MM.1S (cell line): ENCODE data around the gene C16orf95.

Source experiments
- DNase-seq: peaks from one replicate; pipeline ENCODE4 v3.0.0-alpha.2; 2015
- H2AFZ ChIP-seq: fragments of 300-600 bp; sonication (generic); 2 replicates; pipeline ENCODE4 v1.6.0; 2016; ENCODE audit warnings: antibody characterized with exemption, low read length
- H3F3A ChIP-seq: fragments of 300-600 bp; sonication (generic); 2 replicates; pipeline ENCODE4 v1.6.1; 2016; ENCODE audit warnings: mild to moderate bottlenecking, antibody characterized with exemption, low read length, moderate library complexity, mixed read lengths; ENCODE audit not compliant: insufficient read depth
- H3K27ac ChIP-seq: fragments of 300-600 bp; sonication (generic); 2 replicates; pipeline ENCODE4 v1.5.1; 2016; ENCODE audit warnings: mild to moderate bottlenecking, low read length
- H3K27me3 ChIP-seq: fragments of 300-600 bp; sonication (generic); replicated peaks from 2 replicates; pipeline ENCODE4 v1.6.0; 2016; ENCODE audit warnings: low read length; ENCODE audit not compliant: insufficient read depth
- H3K36me3 ChIP-seq: fragments of 300-600 bp; sonication (generic); replicated peaks from 2 replicates; pipeline ENCODE4 v1.6.1; 2016; ENCODE audit warnings: mild to moderate bottlenecking, low read length, mixed read lengths; ENCODE audit not compliant: insufficient read depth
- H3K4me1 ChIP-seq: fragments of 300-600 bp; sonication (generic); 2 replicates; pipeline ENCODE4 v1.6.1; 2016; ENCODE audit warnings: low read length, mixed read lengths
- H3K4me2 ChIP-seq: fragments of 300-600 bp; sonication (generic); 2 replicates; pipeline ENCODE4 v1.6.0; 2016; ENCODE audit warnings: low read depth, low read length
- H3K4me3 ChIP-seq: fragments of 300-600 bp; sonication (generic); 2 replicates; pipeline ENCODE4 v1.5.1; 2016; ENCODE audit warnings: low read length, mixed read lengths
- H3K79me2 ChIP-seq: fragments of 300-600 bp; sonication (generic); 2 replicates; pipeline ENCODE4 v1.6.1; 2016; ENCODE audit warnings: mixed run types, low read length, mixed read lengths
- H3K9ac ChIP-seq: fragments of 300-600 bp; sonication (generic); 2 replicates; pipeline ENCODE4 v1.6.1; 2016; ENCODE audit warnings: low read length, mixed read lengths
- H3K9me2 ChIP-seq: fragments of 300-600 bp; sonication (generic); replicated peaks from 2 replicates; pipeline ENCODE4 v1.6.1; 2016; ENCODE audit warnings: mild to moderate bottlenecking, low read length, mixed read lengths; ENCODE audit not compliant: insufficient read depth
- H3K9me3 ChIP-seq: fragments of 300-600 bp; sonication (generic); replicated peaks from 2 replicates; pipeline ENCODE4 v1.6.1; 2016; ENCODE audit warnings: mild to moderate bottlenecking, low read length, mixed read lengths; ENCODE audit not compliant: insufficient read depth
- H4K20me1 ChIP-seq: fragments of 300-600 bp; sonication (generic); 2 replicates; pipeline ENCODE4 v1.6.1; 2016; ENCODE audit warnings: mild to moderate bottlenecking, low read length, moderate library complexity, mixed read lengths; ENCODE audit not compliant: insufficient read depth
- EZH2 ChIP-seq: fragments of 300-600 bp; sonication (generic); optimal IDR thresholded peaks from 2 replicates; pipeline ENCODE3; 2017; ENCODE audit warnings: low read depth, mild to moderate bottlenecking, antibody characterized with exemption, low read length, mixed read lengths
- EZH2phosphoT487 ChIP-seq: fragments of 300-600 bp; sonication (generic); IDR thresholded peaks from 2 replicates; pipeline ENCODE4 v1.6.1; 2018; ENCODE audit warnings: antibody characterized with exemption, low read length
- TF ChIP-seq, protein P1 (sequence below): fragments of 300-600 bp; sonication (generic); IDR thresholded peaks from 2 replicates; pipeline ENCODE4 v1.5.1; 2016; ENCODE audit warnings: antibody characterized with exemption, low read length, mixed read lengths

Gene C16orf95

DNA sequence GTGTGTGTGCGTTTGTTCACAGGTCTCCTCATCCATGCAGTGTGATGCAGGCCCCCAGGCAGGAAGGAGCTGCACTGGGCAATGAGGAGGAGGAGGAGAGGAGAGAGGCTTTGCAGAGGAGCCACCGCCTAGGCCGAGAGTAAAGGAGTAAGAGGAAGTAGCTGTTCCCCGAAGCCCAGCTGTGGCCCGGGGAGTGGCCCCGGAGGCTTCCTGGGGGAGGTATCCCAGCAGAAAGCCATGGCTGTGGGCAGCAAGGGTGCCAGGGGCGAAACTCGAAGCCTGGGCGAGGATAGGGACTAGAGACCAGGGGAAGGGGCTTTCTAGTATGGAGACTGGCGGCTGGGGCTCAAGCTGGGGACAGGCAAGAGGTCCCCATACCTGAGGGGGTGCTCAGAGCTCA is 12.2 kb downstream of the C16orf95 start:
- H3K4me2 ChIP-seq: no peak overlapping the region
- TF ChIP-seq EZH2 (no peak), EZH2phosphoT487 (no peak)
- TF ChIP-seq, protein P1, sequence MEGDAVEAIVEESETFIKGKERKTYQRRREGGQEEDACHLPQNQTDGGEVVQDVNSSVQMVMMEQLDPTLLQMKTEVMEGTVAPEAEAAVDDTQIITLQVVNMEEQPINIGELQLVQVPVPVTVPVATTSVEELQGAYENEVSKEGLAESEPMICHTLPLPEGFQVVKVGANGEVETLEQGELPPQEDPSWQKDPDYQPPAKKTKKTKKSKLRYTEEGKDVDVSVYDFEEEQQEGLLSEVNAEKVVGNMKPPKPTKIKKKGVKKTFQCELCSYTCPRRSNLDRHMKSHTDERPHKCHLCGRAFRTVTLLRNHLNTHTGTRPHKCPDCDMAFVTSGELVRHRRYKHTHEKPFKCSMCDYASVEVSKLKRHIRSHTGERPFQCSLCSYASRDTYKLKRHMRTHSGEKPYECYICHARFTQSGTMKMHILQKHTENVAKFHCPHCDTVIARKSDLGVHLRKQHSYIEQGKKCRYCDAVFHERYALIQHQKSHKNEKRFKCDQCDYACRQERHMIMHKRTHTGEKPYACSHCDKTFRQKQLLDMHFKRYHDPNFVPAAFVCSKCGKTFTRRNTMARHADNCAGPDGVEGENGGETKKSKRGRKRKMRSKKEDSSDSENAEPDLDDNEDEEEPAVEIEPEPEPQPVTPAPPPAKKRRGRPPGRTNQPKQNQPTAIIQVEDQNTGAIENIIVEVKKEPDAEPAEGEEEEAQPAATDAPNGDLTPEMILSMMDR: no peak
- H3K4me1 ChIP-seq: no peaks in the 10 kb centered on the region
- H3K27ac ChIP-seq: no peak overlapping the region
- no peaks in the 10 kb centered on the region for H3K9me2 ChIP-seq
- no peaks in the 10 kb centered on the region for H3K27me3 ChIP-seq
- H3F3A ChIP-seq: no peaks in the 10 kb centered on the region
- DNase-seq: no peak
- no peaks in the 10 kb centered on the region for H4K20me1 ChIP-seq
- H3K9ac ChIP-seq: no peak overlapping the region
- H2AFZ ChIP-seq: no peak overlapping the region
- H3K36me3 ChIP-seq: no peaks in the 10 kb centered on the region
- H3K79me2 ChIP-seq: no peaks in the 10 kb centered on the region
- no peaks in the 10 kb centered on the region for H3K9me3 ChIP-seq
- H3K4me3 ChIP-seq: no peak overlapping the region

DNA sequence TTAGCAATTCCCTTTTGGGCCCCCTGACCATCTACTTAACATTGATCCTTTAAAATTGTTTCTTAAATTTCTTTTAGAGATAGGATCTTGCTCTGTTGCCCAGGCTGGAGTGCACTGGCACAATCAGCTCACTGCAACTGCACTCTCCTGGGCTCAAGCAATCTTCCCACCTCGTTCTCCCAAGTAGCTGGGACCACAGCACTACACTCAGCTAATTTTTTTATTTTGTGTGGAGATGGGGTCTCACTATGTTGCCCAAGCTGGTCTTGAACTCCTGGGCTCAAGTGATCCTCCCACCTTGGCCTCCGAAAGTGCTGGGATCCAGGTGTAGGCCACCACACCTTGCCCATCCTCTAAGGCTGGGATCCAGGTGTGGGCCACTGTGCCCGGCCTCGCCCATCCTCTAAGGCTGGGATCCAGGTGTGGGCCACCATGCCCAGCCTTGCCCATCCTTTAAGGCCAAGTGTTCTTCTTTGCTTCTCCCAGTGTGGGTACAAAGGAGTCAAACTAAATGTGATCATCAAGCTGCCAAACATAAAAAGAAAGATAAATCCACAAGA is 13.2 kb downstream of the C16orf95 start:
- Histone ChIP-seq H3F3A (no peaks in the 10 kb centered on the region), H3K27ac (no peak overlapping the region), H3K4me3 (no peak overlapping the region), H3K9me2 (no peaks in the 10 kb centered on the region), H3K4me1 (no peaks in the 10 kb centered on the region), H3K36me3 (no peaks in the 10 kb centered on the region), H3K9me3 (no peaks in the 10 kb centered on the region), H3K9ac (no peak overlapping the region), H3K27me3 (no peaks in the 10 kb centered on the region), H3K79me2 (no peaks in the 10 kb centered on the region), H4K20me1 (no peaks in the 10 kb centered on the region), H3K4me2 (no peak overlapping the region), H2AFZ (no peak overlapping the region)
- TF ChIP-seq EZH2 (no peak), EZH2phosphoT487 (no peak)
- TF ChIP-seq, protein P1: no peak
- no peak for DNase-seq

DNA sequence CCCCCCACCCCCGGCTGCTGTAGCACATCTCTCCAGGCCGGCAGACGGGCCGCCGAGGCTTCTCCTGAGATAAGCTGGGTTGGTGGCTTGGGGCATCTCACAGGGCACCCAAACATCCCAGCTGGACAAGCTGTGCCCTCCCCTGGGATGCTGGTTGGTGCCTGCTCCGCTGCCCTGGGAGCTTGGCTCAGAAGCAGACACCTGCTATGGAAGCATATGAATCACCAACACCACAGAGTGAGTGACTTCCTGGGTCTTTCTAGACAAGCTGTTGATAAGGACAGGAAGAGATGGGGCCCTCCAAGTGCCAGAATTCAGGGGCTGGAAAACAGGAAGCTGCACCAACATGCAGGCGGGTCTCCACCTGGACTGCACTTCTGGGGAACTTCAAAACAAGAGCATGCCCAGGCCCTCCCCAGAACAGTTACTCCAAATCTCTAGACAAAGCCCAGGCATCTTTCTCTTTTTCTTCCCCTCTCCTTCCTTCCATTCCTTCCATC is 13.7 kb downstream of the C16orf95 start:
- no peak overlapping the region for H2AFZ ChIP-seq
- H3K79me2 ChIP-seq: no peaks in the 10 kb centered on the region
- H3K9ac ChIP-seq: no peak overlapping the region
- H3K27me3 ChIP-seq: no peaks in the 10 kb centered on the region
- H3K9me3 ChIP-seq: no peaks in the 10 kb centered on the region
- no peaks in the 10 kb centered on the region for H3K36me3 ChIP-seq
- no peaks in the 10 kb centered on the region for H4K20me1 ChIP-seq
- H3K4me2 ChIP-seq: no peak overlapping the region
- no peak overlapping the region for H3K4me3 ChIP-seq
- no peak for DNase-seq
- TF ChIP-seq EZH2 (no peak), EZH2phosphoT487 (no peak)
- TF ChIP-seq, protein P1: no peak
- H3K27ac ChIP-seq: no peak overlapping the region
- no peaks in the 10 kb centered on the region for H3K4me1 ChIP-seq
- no peaks in the 10 kb centered on the region for H3F3A ChIP-seq
- no peaks in the 10 kb centered on the region for H3K9me2 ChIP-seq
